OCI-LY1 (cell line): ENCODE measurements around the gene RNF34.

Source experiments
- H2AFZ ChIP-seq: fragments of 200-600 bp; sonication (generic), shearing (Covaris generic); 2 replicates; pipeline ENCODE4 v1.6.0; 2014; ENCODE audit warnings: antibody characterized with exemption, mild to moderate bottlenecking, low read length
- H3F3A ChIP-seq: fragments of 200-600 bp; sonication (generic), shearing (Covaris generic); 2 replicates; pipeline ENCODE4 v1.6.0; 2014; ENCODE audit warnings: mild to moderate bottlenecking, antibody characterized with exemption, low read length, moderate library complexity; ENCODE audit not compliant: insufficient read depth
- H3K27ac ChIP-seq: fragments of 200-600 bp; sonication (generic); 2 replicates; pipeline ENCODE4 v1.5.1; 2014; ENCODE audit warnings: low read length, mixed run types, mild to moderate bottlenecking, low read depth; ENCODE audit not compliant: poor library complexity, severe bottlenecking
- H3K27me3 ChIP-seq: fragments of 200-600 bp; sonication (generic); 2 replicates; pipeline ENCODE4 v1.6.0; 2014; ENCODE audit warnings: antibody characterized with exemption, mild to moderate bottlenecking, low read length, moderate library complexity; ENCODE audit not compliant: insufficient read depth
- H3K36me3 ChIP-seq: fragments of 200-600 bp; sonication (generic); 2 replicates; pipeline ENCODE4 v1.6.1; 2014; ENCODE audit warnings: mild to moderate bottlenecking, antibody characterized with exemption, low read length, moderate library complexity, mixed read lengths; ENCODE audit not compliant: insufficient read depth
- H3K4me1 ChIP-seq: fragments of 200-600 bp; sonication (generic); 2 replicates; pipeline ENCODE4 v1.5.1; 2014; ENCODE audit warnings: mild to moderate bottlenecking, low read length, moderate library complexity; ENCODE audit not compliant: insufficient read depth, severe bottlenecking
- H3K4me2 ChIP-seq: fragments of 200-600 bp; sonication (generic), shearing (Covaris generic); 2 replicates; pipeline ENCODE4 v1.6.1; 2014; ENCODE audit warnings: low read length
- H3K4me3 ChIP-seq: fragments of 200-600 bp; sonication (generic); 2 replicates; pipeline ENCODE4 v1.5.1; 2014; ENCODE audit warnings: low read length, low read depth, mild to moderate bottlenecking, mixed read lengths; ENCODE audit not compliant: poor library complexity, severe bottlenecking
- H3K79me2 ChIP-seq: fragments of 200-600 bp; shearing (Covaris generic); 2 replicates; pipeline ENCODE4 v1.6.1; 2016; ENCODE audit warnings: mixed run types, low read length, mixed read lengths; ENCODE audit not compliant: insufficient read depth
- H3K9ac ChIP-seq: fragments of 200-600 bp; sonication (generic), shearing (Covaris generic); 2 replicates; pipeline ENCODE4 v1.6.1; 2014; ENCODE audit warnings: mild to moderate bottlenecking, low read length, mixed read lengths
- H3K9me2 ChIP-seq: fragments of 200-600 bp; sonication (generic), shearing (Covaris generic); 2 replicates; pipeline ENCODE4 v1.6.1; 2014; ENCODE audit warnings: low read depth, mild to moderate bottlenecking, low read length, mixed read lengths
- H3K9me3 ChIP-seq: fragments of 200-600 bp; shearing (Covaris generic); 2 replicates; pipeline ENCODE4 v1.6.1; 2014; ENCODE audit warnings: low read length, mixed read lengths
- H4K20me1 ChIP-seq: fragments of 200-600 bp; sonication (generic), shearing (Covaris generic); 2 replicates; pipeline ENCODE4 v1.6.0; 2016; ENCODE audit warnings: mild to moderate bottlenecking, low read length; ENCODE audit not compliant: insufficient read depth
- CTCF ChIP-seq: fragments of 200-600 bp; sonication (generic), shearing (Covaris generic); IDR thresholded peaks from 2 replicates; pipeline ENCODE4 v1.5.1; 2017; ENCODE audit warnings: mild to moderate bottlenecking, antibody characterized with exemption, low read length, moderate library complexity, mixed read lengths
- EZH2 ChIP-seq: fragments of 200-600 bp; sonication (generic), shearing (Covaris generic); IDR thresholded peaks from 2 replicates; pipeline ENCODE4 v1.8.0; 2017; ENCODE audit warnings: borderline replicate concordance, mixed run types, mild to moderate bottlenecking, antibody characterized with exemption, low read length, moderate library complexity, mixed read lengths

The RNF34 gene

GRCh38 chr12:121405211-121405610 lies 5.3 kb downstream of the RNF34 start:
- H3F3A ChIP-seq = no peaks in the 10 kb centered on the region
- peaks cover 50% of the 10 kb centered on the region for H3K79me2 ChIP-seq
- H3K36me3 ChIP-seq = peaks cover 62% of the 10 kb centered on the region
- no peak overlapping the region for H3K9ac ChIP-seq
- H3K27ac ChIP-seq = no peak overlapping the region
- H3K9me2 ChIP-seq = no peaks in the 10 kb centered on the region
- no peak overlapping the region for H2AFZ ChIP-seq
- TF ChIP-seq CTCF = no peak
- no peak for TF ChIP-seq EZH2
- no peaks in the 10 kb centered on the region for H4K20me1 ChIP-seq
- peaks cover 23% of the 10 kb centered on the region for H3K4me1 ChIP-seq
- no peaks in the 10 kb centered on the region for H3K27me3 ChIP-seq
- no peaks in the 10 kb centered on the region for H3K9me3 ChIP-seq
- H3K4me2 ChIP-seq = no peak overlapping the region
- no peak overlapping the region for H3K4me3 ChIP-seq

GRCh38 chr12:121413917-121414316 lies 14.0 kb downstream of the RNF34 start:
- Histone ChIP-seq H3K9ac (no peak overlapping the region), H3K27ac (no peak overlapping the region), H4K20me1 (no peaks in the 10 kb centered on the region), H3K4me3 (no peak overlapping the region), H3K36me3 (peaks cover 47% of the 10 kb centered on the region), H3K9me2 (no peaks in the 10 kb centered on the region), H3K4me2 (no peak overlapping the region), H3K4me1 (no peaks in the 10 kb centered on the region), H3F3A (no peaks in the 10 kb centered on the region; the same call in 1 of the 2 replicates), H3K27me3 (no peaks in the 10 kb centered on the region), H2AFZ (no peak overlapping the region), H3K9me3 (no peaks in the 10 kb centered on the region), H3K79me2 (peaks cover 14% of the 10 kb centered on the region)
- TF ChIP-seq CTCF (no peak), EZH2 (no peak)

- Histone ChIP-seq H3K79me2 (peaks cover 4% of the 10 kb centered on the region; the same call in 1 of the 2 replicates), H2AFZ (no peak overlapping the region), H3K9me3 (no peaks in the 10 kb centered on the region), H3K4me2 (no peak overlapping the region), H3K4me3 (no peak overlapping the region), H4K20me1 (no peaks in the 10 kb centered on the region), H3F3A (no peaks in the 10 kb centered on the region), H3K27me3 (no peaks in the 10 kb centered on the region), H3K27ac (no peak overlapping the region), H3K9ac (no peak overlapping the region), H3K9me2 (no peaks in the 10 kb centered on the region), H3K36me3 (peaks cover 77% of the 10 kb centered on the region), H3K4me1 (no peaks in the 10 kb centered on the region)
- TF ChIP-seq CTCF (no peak), EZH2 (no peak)
Measured at GRCh38 chr12:121417847-121418246, 17.9 kb downstream of the RNF34 start.
